ENCODE measurements around the gene WDR70. TPM values are rescaled to one million over a fixed set of nuclear protein-coding genes. Genes with fewer than 3 reads are reported as not detected.

Gene WDR70
- total and polyA plus RNA-seq, 2 of the 8 experiments (the other 6 are each of a cell fraction or from before 2014, with no cell fraction given), result 10.6 to 37.4 TPM

- no peak overlapping the region for H3K18ac ChIP-seq (ENCODE audit: extremely low read depth, low read length)
- no peak overlapping the region for H3K4ac ChIP-seq (replicated peaks; ENCODE audit: insufficient read length, low read depth, low read length)
- no peak overlapping the region for H4K8ac ChIP-seq (ENCODE audit: extremely low read depth, insufficient read depth, low read length)
- no peaks in the 10 kb centered on the region for H3K79me1 ChIP-seq (ENCODE audit: low read depth, low read length)
- H3K56ac ChIP-seq (replicated peaks; ENCODE audit: insufficient read length, low read depth, low read length), result no peak overlapping the region
- no peak overlapping the region for H3K4me2 ChIP-seq (ENCODE audit: insufficient read depth in 1 of 2, low read depth in 2 of 2, low read length in 2 of 2)
- ChIA-PET CTCF (ENCODE audit: partially characterized antibody) (no interaction called here), POLR2A (ENCODE audit: partially characterized antibody) (no interaction called here)
- no peak overlapping the region for H3K14ac ChIP-seq (ENCODE audit: insufficient read length)
- H4K20me1 ChIP-seq (replicated peaks in 1 of 2; ENCODE audit: control insufficient read depth in 1 of 2, insufficient read depth in 2 of 2, low read length in 2 of 2), result peaks cover 0 to 3% of the 10 kb centered on the region in 2 experiments
- H2AK5ac ChIP-seq (ENCODE audit: low read depth, low read length), result no peak overlapping the region
- no peaks in the 10 kb centered on the region for H3K9me3 ChIP-seq (ENCODE audit: insufficient read depth in 2 of 2, low read depth in 1 of 2, low read length in 1 of 2)
- no peak for FAIRE-seq
- no peak overlapping the region for H2BK20ac ChIP-seq (ENCODE audit: low read length)
- H3K36me3 ChIP-seq (ENCODE audit: control insufficient read depth in 2 of 4, insufficient read depth in 4 of 4, low read length in 3 of 4), result no peaks in the 10 kb centered on the region
- H3K27ac ChIP-seq (ENCODE audit: low read depth, low read length), result no peak overlapping the region
- no peak overlapping the region for H2BK5ac ChIP-seq (ENCODE audit: low read depth, low read length)
- H3K9ac ChIP-seq (replicated peaks in 1 of 4; ENCODE audit: extremely low read depth in 1 of 4, low read depth in 3 of 4, low read length in 3 of 4), result no peak overlapping the region
- no peaks in the 10 kb centered on the region; a peak in 2 of 7 replicates for H3K4me1 ChIP-seq (replicated peaks in 1 of 4; ENCODE audit: control insufficient read depth in 3 of 4, insufficient read depth in 4 of 4, low read length in 3 of 4)
- no peak overlapping the region for H4K91ac ChIP-seq (replicated peaks; ENCODE audit: insufficient read length, low read length)
- no peak overlapping the region for H4K5ac ChIP-seq (ENCODE audit: insufficient read length, low read depth, low read length)
- no peak overlapping the region for H3K4me3 ChIP-seq (ENCODE audit: extremely low read depth in 1 of 4, insufficient read depth in 2 of 4, low read depth in 3 of 4, low read length in 4 of 4)
- no peak for DNase-seq (ENCODE audit: low read depth in 1 of 2, low spot score in 2 of 2)
- H2BK15ac ChIP-seq (ENCODE audit: low read length), result no peak overlapping the region
- TF ChIP-seq RNF2 (IDR thresholded peaks at IDR 0.05; ENCODE audit: borderline replicate concordance, low read depth, low read length, missing control alignments, poor library complexity, severe bottlenecking), result no peak
- WGBS, 2 experiments (ENCODE audit: extremely low coverage in 1 of 2, insufficient coverage in 1 of 2, insufficient read length in 1 of 2, insufficient replicate concordance in 2 of 2, low coverage in 1 of 2, low lambda C conversion rate in 2 of 2, missing lambda C conversion rate in 1 of 2), result 92% methylated on average over 1 of the region's 1 CpG; no CpG with 5 or more reads in 1 of the 2 experiments
- H2BK12ac ChIP-seq (ENCODE audit: low read depth, low read length), result no peak overlapping the region
- H3K23ac ChIP-seq (ENCODE audit: insufficient read length), result no peak overlapping the region
- H3K27me3 ChIP-seq (replicated peaks in 1 of 4; ENCODE audit: control insufficient read depth in 3 of 4, extremely low read depth in 1 of 4, insufficient read depth in 3 of 4, low read length in 3 of 4), result no peaks in the 10 kb centered on the region
- H3K23me2 ChIP-seq (ENCODE audit: low read depth, low read length), result no peaks in the 10 kb centered on the region; the same call in 1 of the 2 replicates
- no peak overlapping the region for H2BK120ac ChIP-seq (replicated peaks; ENCODE audit: low read depth, low read length)
- H2AFZ ChIP-seq (ENCODE audit: low read length), result no peak overlapping the region
- no peaks in the 10 kb centered on the region for H3K79me2 ChIP-seq (ENCODE audit: control insufficient read depth in 1 of 2, insufficient read depth in 2 of 2, low read length in 2 of 2)
Measured at GRCh38 chr5:37511646-37512045, 132.5 kb downstream of the WDR70 start.
